K562 (cell line): ENCODE measurements around the gene BZW2. TPM values are rescaled to one million over a fixed set of nuclear protein-coding genes. Genes with fewer than 3 reads are reported as not detected.

ENCODE experiments used
- BCL6 ChIP-seq: fragments of 250-450 bp; sonication (Bioruptor Pico); IDR thresholded peaks from 2 replicates; pipeline ENCODE4 v1.4.0; 2020
- GABPB1 ChIP-seq: sonication (generic); formaldehyde crosslinking; IDR thresholded peaks from 2 replicates; pipeline ENCODE4 v1.8.0; 2022; ENCODE audit warnings: mild to moderate bottlenecking, missing genetic modification reagents
- HDAC3 ChIP-seq: fragments of 450-650 bp; IDR thresholded peaks from 2 replicates; pipeline ENCODE4 v1.6.1; 2018; ENCODE audit warnings: borderline replicate concordance, mild to moderate bottlenecking, moderate library complexity; ENCODE audit not compliant: partially characterized antibody
- HEY1 ChIP-seq: fragments of 250-450 bp; sonication (Bioruptor Pico); IDR thresholded peaks from 2 replicates; pipeline ENCODE4 v1.5.0; 2020; ENCODE audit warnings: mild to moderate bottlenecking, moderate library complexity, borderline replicate concordance
- ILF3 ChIP-seq: fragments of 450-650 bp; IDR thresholded peaks from 2 replicates; pipeline ENCODE4 v1.6.1; 2018; ENCODE audit warnings: antibody characterized with exemption, mild to moderate bottlenecking, moderate library complexity, borderline replicate concordance
- MAZ ChIP-seq, 2 experiments: fragments of 450-650 bp in 1 of 2; sonication (generic) in 1 of 2; formaldehyde crosslinking; IDR thresholded peaks in 1 of 2; conservative IDR thresholded peaks in 1 of 2; 2 replicates each; pipeline versions ENCODE4 v1.4.0 to v1.5.0; 2020; ENCODE audit warnings: mild to moderate bottlenecking in 1 of 2, missing genetic modification reagents in 1 of 2
- RFX1 ChIP-seq: fragments of 450-650 bp; IDR thresholded peaks from 2 replicates; pipeline ENCODE4 v1.6.1; 2016; ENCODE audit warnings: mild to moderate bottlenecking, moderate library complexity
- SIRT6 ChIP-seq: IDR thresholded peaks from one replicate; pipeline ENCODE4 v1.6.1; 2012; ENCODE audit warnings: low read depth, mild to moderate bottlenecking, control low read depth, inconsistent platforms, low read length, moderate library complexity
- SMAD2 ChIP-seq: fragments of 150-350 bp; IDR thresholded peaks from 2 replicates; pipeline ENCODE4 v1.6.1; 2014; ENCODE audit warnings: low read depth, mild to moderate bottlenecking, low read length
- XRCC4 ChIP-seq: IDR thresholded peaks from one replicate; pipeline ENCODE4 v1.6.1; 2011; ENCODE audit not compliant: insufficient read depth, insufficient read length; ENCODE audit errors: extremely low read depth
- ZNF175 ChIP-seq: fragments of 200-800 bp; sonication (Bioruptor generic); IDR thresholded peaks from 2 replicates; pipeline ENCODE4 v1.6.1; 2016; ENCODE audit warnings: low read depth, mild to moderate bottlenecking, missing genetic modification characterization, missing compliant biosample characterization
- ZNF431 ChIP-seq: sonication (generic); formaldehyde crosslinking; IDR thresholded peaks from 2 replicates; pipeline ENCODE4 v1.8.0; 2022; ENCODE audit warnings: mild to moderate bottlenecking, missing genetic modification reagents
- ZNF507 ChIP-seq: conservative IDR thresholded peaks from 2 replicates; pipeline ENCODE4 v1.6.1; 2017; ENCODE audit warnings: missing genetic modification characterization, missing compliant biosample characterization
- ZNF551 ChIP-seq: fragments of 250-450 bp; sonication (Bioruptor Pico); IDR thresholded peaks from 2 replicates; pipeline ENCODE4 v1.5.0; 2021; ENCODE audit warnings: mild to moderate bottlenecking, moderate library complexity
- ZNF583 ChIP-seq: fragments of 250-450 bp; sonication (Bioruptor Pico); IDR thresholded peaks from 2 replicates; pipeline ENCODE4 v1.4.0; 2020
- polyA plus RNA-seq, 8 experiments: library from polyadenylated mRNA; depleted of rRNA in 4 of 8; stranded (reverse) in 5 of 8; unstranded in 3 of 8; fragments of >200 nt; fragmentation: Nextera tagmentation in 2 of 8; fragmentation: Illumina TruSeq in 1 of 8; extraction: Ambion mirVana in 2 of 8; extraction: Trizol in 1 of 8; gene quantifications; 2 replicates each; pipeline versions ENCODE4 v1.2.1 to v1.2.3, GENCODE V29; 2011 to 2014; ENCODE audit warnings: inconsistent platforms in 1 of 8, missing spikeins in 1 of 8
- total RNA-seq, 7 experiments: library from RNA; depleted of rRNA in 6 of 7; stranded (reverse); fragments of >200 nt in 6 of 7; fragmentation: Illumina TruSeq in 2 of 7; extraction: Trizol in 2 of 7; gene quantifications; 2 replicates each; pipeline versions ENCODE4 v1.2.1 to v1.2.3, GENCODE V29; 2011 to 2021; ENCODE audit warnings: low replicate concordance in 1 of 7
- TF ChIP-seq, protein P1 (sequence below): fragments of 200-400 bp; formaldehyde crosslinking; IDR thresholded peaks from 2 replicates; pipeline ENCODE4 v1.6.1; 2017; ENCODE audit warnings: mild to moderate bottlenecking, low read depth, low read length, moderate library complexity
- TF ChIP-seq, protein P2 (sequence below): fragments of 450-650 bp; IDR thresholded peaks from 2 replicates; pipeline ENCODE4 v1.6.1; 2017; ENCODE audit warnings: antibody characterized with exemption, mild to moderate bottlenecking
- TF ChIP-seq, protein P3 (sequence below): sonication (generic); formaldehyde crosslinking; IDR thresholded peaks from 2 replicates; pipeline ENCODE4 v1.9.0; 2022; ENCODE audit warnings: mild to moderate bottlenecking, missing genetic modification reagents

The BZW2 gene
- total and polyA plus RNA-seq, 9 of the 15 experiments (the other 6 are each of a cell fraction or from before 2014, with no cell fraction given) = 140 to 316 (median 173) TPM

DNA sequence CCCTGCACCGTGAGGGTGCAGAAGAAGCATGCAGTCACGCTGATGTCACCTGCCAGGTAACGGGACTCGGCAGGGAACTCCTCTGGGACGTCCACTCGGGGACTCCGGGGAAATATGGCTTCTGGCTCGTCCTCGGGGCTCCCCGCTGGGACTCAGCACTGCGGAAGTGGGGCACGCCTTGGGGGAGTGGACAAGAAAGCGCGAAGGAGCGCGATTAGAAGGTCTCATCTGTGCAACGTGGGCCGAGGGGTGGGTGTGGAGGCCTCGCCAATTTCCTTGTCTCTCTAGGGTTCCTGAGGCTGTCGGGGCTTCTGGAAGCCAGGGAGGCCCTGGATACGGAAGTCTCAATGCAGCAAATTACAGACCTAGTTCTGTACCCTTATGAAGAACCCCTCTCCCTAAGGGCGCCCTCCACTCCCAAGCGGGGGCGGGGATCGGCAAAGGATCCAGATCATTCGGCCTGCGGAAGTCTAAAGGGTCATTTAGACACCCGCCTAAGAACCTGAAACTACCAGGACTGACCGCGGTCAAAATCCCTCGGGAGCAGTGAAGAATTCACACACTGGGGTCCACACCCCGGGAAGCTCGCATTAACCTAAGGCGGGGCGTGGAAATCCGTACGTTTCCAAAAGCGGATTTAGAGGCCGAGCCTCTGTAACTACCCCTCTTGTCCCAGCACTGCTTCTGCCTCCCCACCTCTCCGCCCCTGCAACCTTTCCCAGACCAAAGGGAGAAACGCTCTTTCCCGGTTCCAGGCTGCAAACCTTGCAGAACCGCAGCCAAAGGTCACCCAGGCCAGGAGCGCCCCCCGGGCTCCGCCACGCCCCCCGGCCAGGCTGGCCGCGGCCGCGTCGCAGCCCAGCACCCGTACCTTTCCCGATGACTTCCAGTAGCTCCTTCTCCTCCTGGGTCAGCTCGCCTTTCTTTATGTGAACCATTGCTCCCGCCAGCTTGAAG is 1.1 kb upstream of the BZW2 start (continued):
- TF ChIP-seq, protein P1, sequence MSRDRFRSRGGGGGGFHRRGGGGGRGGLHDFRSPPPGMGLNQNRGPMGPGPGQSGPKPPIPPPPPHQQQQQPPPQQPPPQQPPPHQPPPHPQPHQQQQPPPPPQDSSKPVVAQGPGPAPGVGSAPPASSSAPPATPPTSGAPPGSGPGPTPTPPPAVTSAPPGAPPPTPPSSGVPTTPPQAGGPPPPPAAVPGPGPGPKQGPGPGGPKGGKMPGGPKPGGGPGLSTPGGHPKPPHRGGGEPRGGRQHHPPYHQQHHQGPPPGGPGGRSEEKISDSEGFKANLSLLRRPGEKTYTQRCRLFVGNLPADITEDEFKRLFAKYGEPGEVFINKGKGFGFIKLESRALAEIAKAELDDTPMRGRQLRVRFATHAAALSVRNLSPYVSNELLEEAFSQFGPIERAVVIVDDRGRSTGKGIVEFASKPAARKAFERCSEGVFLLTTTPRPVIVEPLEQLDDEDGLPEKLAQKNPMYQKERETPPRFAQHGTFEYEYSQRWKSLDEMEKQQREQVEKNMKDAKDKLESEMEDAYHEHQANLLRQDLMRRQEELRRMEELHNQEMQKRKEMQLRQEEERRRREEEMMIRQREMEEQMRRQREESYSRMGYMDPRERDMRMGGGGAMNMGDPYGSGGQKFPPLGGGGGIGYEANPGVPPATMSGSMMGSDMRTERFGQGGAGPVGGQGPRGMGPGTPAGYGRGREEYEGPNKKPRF = no peak
- no peak for TF ChIP-seq SIRT6
- TF ChIP-seq, protein P2, sequence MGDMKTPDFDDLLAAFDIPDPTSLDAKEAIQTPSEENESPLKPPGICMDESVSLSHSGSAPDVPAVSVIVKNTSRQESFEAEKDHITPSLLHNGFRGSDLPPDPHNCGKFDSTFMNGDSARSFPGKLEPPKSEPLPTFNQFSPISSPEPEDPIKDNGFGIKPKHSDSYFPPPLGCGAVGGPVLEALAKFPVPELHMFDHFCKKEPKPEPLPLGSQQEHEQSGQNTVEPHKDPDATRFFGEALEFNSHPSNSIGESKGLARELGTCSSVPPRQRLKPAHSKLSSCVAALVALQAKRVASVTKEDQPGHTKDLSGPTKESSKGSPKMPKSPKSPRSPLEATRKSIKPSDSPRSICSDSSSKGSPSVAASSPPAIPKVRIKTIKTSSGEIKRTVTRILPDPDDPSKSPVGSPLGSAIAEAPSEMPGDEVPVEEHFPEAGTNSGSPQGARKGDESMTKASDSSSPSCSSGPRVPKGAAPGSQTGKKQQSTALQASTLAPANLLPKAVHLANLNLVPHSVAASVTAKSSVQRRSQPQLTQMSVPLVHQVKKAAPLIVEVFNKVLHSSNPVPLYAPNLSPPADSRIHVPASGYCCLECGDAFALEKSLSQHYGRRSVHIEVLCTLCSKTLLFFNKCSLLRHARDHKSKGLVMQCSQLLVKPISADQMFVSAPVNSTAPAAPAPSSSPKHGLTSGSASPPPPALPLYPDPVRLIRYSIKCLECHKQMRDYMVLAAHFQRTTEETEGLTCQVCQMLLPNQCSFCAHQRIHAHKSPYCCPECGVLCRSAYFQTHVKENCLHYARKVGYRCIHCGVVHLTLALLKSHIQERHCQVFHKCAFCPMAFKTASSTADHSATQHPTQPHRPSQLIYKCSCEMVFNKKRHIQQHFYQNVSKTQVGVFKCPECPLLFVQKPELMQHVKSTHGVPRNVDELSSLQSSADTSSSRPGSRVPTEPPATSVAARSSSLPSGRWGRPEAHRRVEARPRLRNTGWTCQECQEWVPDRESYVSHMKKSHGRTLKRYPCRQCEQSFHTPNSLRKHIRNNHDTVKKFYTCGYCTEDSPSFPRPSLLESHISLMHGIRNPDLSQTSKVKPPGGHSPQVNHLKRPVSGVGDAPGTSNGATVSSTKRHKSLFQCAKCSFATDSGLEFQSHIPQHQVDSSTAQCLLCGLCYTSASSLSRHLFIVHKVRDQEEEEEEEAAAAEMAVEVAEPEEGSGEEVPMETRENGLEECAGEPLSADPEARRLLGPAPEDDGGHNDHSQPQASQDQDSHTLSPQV = no peak
- no peak for TF ChIP-seq BCL6
- no peak for TF ChIP-seq RFX1
- TF ChIP-seq ZNF507 (tag) = no peak
- TF ChIP-seq ZNF583 (CRISPR knock-in tag) = no peak
- TF ChIP-seq, protein P3, sequence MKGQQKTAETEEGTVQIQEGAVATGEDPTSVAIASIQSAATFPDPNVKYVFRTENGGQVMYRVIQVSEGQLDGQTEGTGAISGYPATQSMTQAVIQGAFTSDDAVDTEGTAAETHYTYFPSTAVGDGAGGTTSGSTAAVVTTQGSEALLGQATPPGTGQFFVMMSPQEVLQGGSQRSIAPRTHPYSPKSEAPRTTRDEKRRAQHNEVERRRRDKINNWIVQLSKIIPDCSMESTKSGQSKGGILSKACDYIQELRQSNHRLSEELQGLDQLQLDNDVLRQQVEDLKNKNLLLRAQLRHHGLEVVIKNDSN (CRISPR knock-in tag) = no peak
- no peak; the same call in 1 of the 2 replicates for TF ChIP-seq GABPB1 (CRISPR knock-in tag)
- peak; percentile 45 to 63 for TF ChIP-seq MAZ (CRISPR knock-in tag; conservative IDR thresholded peaks at IDR 0.05 in 1 of 2, IDR thresholded peaks at IDR 0.05 in 1 of 2)
- TF ChIP-seq ZNF175 (CRISPR knock-in tag) = no peak
- no peak for TF ChIP-seq XRCC4
- no peak for TF ChIP-seq SMAD2
- TF ChIP-seq ZNF551 = no peak
- TF ChIP-seq ILF3 = no peak
- no peak for TF ChIP-seq HEY1 (CRISPR knock-in tag)
- TF ChIP-seq ZNF431 (CRISPR knock-in tag) = no peak
- TF ChIP-seq HDAC3 = no peak
